B cell (primary cell): ENCODE results near the gene CATSPER3.

Experiments
- EZH2 ChIP-seq: IDR thresholded peaks from 2 replicates; pipeline ENCODE4 v1.6.1; 2012; ENCODE audit warnings: borderline replicate concordance, low read depth, mild to moderate bottlenecking, moderate library complexity, low read length; ENCODE audit not compliant: insufficient read depth, poor library complexity, severe bottlenecking
- TF ChIP-seq, protein P1 (sequence below): fragments of 200-600 bp; IDR thresholded peaks from one replicate; pipeline ENCODE4 v1.8.0; 2022; ENCODE audit warnings: antibody characterized with exemption, mild to moderate bottlenecking

DNA sequence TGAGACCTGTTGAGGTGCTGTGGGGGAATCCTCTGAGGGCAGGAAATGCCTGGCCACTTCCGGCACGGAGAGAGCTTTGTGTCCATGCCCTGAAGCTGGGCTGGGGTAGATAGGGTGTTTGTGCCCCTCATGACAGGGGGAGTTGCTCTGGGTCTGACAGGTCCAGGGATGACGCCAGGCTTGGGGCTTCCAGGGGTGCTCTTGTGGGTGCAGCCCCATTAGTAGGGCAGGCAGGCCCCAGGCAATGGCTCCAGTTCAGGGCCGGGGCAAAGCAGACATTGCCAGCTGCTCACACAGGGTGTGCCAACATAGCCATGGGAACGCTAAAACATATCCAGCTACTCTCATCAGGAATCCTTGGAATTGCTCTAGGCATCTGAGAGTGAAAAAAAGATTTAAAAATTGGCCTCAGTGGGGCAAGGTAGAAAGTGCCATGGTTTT is 45.3 kb downstream of the CATSPER3 start:
- TF ChIP-seq, protein P1, sequence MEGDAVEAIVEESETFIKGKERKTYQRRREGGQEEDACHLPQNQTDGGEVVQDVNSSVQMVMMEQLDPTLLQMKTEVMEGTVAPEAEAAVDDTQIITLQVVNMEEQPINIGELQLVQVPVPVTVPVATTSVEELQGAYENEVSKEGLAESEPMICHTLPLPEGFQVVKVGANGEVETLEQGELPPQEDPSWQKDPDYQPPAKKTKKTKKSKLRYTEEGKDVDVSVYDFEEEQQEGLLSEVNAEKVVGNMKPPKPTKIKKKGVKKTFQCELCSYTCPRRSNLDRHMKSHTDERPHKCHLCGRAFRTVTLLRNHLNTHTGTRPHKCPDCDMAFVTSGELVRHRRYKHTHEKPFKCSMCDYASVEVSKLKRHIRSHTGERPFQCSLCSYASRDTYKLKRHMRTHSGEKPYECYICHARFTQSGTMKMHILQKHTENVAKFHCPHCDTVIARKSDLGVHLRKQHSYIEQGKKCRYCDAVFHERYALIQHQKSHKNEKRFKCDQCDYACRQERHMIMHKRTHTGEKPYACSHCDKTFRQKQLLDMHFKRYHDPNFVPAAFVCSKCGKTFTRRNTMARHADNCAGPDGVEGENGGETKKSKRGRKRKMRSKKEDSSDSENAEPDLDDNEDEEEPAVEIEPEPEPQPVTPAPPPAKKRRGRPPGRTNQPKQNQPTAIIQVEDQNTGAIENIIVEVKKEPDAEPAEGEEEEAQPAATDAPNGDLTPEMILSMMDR: no peak
- TF ChIP-seq EZH2: no peak
